Measurements from ENCODE around the gene PCGF3.

DNA sequence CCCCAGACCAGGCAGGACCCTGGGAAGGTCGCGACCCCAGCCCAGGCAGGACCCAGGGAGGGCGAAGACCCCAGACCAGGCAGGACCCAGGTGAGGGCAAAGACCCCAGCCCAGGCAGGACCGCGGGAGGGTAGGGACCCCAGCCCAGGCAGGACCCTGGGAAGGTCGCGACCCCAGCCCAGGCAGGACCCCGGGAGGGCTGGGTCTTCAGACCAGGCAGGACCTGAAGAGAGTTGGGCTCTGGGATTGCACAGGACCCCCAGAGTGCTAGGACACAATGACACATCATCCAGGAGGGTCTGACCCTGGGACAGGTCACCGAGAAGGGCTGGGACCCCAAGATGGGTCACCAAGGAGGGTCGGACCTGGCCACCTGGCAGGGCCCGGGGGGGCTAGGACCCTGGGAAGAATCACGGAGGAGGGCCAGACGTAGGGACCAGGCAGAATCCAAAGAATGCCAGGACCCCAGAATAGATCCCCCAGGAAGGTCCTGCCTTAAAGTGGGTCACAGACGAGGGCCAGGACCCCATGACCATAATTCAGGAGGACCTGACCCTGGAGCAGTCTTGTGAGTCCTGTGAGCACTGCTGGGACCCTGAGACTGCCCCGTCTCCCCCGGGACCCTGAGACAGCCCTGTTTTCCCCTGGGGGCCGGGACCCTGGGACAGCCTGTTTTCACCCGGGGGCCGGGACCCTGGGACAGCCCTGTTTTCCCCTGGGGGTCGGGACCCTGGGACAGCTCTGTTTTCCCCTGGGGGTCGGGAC lies 1.4 kb downstream of the PCGF3 start:
- no peak for TF ChIP-seq EZH2phosphoT487 (IDR thresholded peaks at IDR 0.05; ENCODE audit: borderline replicate concordance)
- no peak for TF ChIP-seq EZH2 (IDR thresholded peaks at IDR 0.05)
- TF ChIP-seq, protein P1, sequence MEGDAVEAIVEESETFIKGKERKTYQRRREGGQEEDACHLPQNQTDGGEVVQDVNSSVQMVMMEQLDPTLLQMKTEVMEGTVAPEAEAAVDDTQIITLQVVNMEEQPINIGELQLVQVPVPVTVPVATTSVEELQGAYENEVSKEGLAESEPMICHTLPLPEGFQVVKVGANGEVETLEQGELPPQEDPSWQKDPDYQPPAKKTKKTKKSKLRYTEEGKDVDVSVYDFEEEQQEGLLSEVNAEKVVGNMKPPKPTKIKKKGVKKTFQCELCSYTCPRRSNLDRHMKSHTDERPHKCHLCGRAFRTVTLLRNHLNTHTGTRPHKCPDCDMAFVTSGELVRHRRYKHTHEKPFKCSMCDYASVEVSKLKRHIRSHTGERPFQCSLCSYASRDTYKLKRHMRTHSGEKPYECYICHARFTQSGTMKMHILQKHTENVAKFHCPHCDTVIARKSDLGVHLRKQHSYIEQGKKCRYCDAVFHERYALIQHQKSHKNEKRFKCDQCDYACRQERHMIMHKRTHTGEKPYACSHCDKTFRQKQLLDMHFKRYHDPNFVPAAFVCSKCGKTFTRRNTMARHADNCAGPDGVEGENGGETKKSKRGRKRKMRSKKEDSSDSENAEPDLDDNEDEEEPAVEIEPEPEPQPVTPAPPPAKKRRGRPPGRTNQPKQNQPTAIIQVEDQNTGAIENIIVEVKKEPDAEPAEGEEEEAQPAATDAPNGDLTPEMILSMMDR (IDR thresholded peaks at IDR 0.05 in 2 of 3, conservative IDR thresholded peaks at IDR 0.05 in 1 of 3; ENCODE audit: borderline replicate concordance in 1 of 3, insufficient read depth in 1 of 3, low read depth in 2 of 3, low read length in 2 of 3): no peak
- TF ChIP-seq, protein P2, sequence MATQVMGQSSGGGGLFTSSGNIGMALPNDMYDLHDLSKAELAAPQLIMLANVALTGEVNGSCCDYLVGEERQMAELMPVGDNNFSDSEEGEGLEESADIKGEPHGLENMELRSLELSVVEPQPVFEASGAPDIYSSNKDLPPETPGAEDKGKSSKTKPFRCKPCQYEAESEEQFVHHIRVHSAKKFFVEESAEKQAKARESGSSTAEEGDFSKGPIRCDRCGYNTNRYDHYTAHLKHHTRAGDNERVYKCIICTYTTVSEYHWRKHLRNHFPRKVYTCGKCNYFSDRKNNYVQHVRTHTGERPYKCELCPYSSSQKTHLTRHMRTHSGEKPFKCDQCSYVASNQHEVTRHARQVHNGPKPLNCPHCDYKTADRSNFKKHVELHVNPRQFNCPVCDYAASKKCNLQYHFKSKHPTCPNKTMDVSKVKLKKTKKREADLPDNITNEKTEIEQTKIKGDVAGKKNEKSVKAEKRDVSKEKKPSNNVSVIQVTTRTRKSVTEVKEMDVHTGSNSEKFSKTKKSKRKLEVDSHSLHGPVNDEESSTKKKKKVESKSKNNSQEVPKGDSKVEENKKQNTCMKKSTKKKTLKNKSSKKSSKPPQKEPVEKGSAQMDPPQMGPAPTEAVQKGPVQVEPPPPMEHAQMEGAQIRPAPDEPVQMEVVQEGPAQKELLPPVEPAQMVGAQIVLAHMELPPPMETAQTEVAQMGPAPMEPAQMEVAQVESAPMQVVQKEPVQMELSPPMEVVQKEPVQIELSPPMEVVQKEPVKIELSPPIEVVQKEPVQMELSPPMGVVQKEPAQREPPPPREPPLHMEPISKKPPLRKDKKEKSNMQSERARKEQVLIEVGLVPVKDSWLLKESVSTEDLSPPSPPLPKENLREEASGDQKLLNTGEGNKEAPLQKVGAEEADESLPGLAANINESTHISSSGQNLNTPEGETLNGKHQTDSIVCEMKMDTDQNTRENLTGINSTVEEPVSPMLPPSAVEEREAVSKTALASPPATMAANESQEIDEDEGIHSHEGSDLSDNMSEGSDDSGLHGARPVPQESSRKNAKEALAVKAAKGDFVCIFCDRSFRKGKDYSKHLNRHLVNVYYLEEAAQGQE (IDR thresholded peaks at IDR 0.05; ENCODE audit: low read depth): no peak
- no peak for TF ChIP-seq SRF (IDR thresholded peaks at IDR 0.05; ENCODE audit: low read depth)
